ENCODE results near the gene SORCS2.

SORCS2 gene

DNA sequence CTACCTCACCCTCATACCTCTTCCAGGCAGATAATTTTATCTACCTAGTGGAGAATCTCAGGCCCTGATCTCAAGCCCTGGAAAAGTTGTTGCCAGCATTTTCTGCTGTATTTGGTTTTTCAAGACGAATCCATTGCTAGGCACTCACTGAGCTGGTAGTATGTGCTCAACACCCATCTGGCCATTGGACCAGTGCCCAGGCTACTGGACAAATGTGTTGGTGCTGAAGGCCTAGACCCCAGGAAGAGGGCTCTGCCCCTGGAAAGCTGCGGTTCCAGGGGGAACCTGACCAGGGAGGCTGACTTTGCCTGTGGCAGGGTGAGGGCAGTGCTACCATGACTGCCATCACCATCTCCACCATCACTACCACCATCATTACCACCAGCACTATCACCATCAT, 170.0 kb downstream of the SORCS2 start:
- no peak for DNase-seq (ENCODE audit: low read depth)
- TF ChIP-seq, protein P1, sequence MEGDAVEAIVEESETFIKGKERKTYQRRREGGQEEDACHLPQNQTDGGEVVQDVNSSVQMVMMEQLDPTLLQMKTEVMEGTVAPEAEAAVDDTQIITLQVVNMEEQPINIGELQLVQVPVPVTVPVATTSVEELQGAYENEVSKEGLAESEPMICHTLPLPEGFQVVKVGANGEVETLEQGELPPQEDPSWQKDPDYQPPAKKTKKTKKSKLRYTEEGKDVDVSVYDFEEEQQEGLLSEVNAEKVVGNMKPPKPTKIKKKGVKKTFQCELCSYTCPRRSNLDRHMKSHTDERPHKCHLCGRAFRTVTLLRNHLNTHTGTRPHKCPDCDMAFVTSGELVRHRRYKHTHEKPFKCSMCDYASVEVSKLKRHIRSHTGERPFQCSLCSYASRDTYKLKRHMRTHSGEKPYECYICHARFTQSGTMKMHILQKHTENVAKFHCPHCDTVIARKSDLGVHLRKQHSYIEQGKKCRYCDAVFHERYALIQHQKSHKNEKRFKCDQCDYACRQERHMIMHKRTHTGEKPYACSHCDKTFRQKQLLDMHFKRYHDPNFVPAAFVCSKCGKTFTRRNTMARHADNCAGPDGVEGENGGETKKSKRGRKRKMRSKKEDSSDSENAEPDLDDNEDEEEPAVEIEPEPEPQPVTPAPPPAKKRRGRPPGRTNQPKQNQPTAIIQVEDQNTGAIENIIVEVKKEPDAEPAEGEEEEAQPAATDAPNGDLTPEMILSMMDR (conservative IDR thresholded peaks at IDR 0.05; ENCODE audit: low read length): no peak
- H3K4me3 ChIP-seq (ENCODE audit: low read length): no peak overlapping the region

DNA sequence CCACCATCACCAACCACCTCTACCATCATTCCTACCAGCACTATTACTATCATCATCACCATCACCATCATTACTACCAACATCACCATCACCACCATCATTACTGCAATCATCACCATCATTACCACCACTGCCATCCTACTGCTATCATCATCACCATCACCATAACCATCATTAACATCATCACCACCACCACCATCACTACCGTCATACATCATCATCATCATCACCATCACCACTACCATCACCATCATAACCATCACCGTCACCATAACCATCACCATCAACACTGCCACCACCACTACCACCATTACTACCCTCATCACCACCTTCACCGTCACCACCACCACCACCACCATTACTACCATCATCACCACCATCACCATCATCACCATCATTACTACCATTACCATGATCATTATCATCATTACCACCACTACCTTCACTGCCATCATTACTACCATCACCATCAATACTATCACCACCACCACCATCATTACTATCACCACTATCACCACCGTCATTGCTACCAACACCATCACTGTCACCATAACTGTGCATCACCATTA, 170.6 kb downstream of the SORCS2 start:
- H3K4me3 ChIP-seq (ENCODE audit: low read length): no peak overlapping the region
- no peak for DNase-seq (ENCODE audit: low read depth)
- TF ChIP-seq, protein P1 (conservative IDR thresholded peaks at IDR 0.05; ENCODE audit: low read length): no peak

DNA sequence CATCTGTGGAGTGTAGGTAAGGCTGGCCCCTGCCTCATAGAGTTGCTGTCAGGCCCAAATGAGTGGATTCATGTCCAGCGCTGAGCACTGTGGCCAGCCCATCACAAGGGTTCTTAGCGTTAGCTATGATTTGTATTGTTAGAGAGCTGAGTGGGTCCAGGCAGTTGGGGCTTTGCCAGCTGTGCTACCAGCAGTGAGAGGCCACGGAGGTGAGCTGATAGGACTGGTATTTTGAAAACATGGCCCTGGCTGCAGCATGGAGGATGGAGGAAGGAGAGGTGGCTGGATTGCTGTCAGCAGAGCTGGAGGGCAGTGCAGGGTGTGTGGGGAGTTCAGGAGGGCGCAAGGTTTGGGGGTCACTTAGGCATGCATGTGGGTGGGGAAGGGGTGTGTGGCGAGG, 172.6 kb downstream of the SORCS2 start:
- no peak overlapping the region for H3K4me3 ChIP-seq (ENCODE audit: low read length)
- no peak for DNase-seq (ENCODE audit: low read depth)
- TF ChIP-seq, protein P1 (conservative IDR thresholded peaks at IDR 0.05; ENCODE audit: low read length): no peak

DNA sequence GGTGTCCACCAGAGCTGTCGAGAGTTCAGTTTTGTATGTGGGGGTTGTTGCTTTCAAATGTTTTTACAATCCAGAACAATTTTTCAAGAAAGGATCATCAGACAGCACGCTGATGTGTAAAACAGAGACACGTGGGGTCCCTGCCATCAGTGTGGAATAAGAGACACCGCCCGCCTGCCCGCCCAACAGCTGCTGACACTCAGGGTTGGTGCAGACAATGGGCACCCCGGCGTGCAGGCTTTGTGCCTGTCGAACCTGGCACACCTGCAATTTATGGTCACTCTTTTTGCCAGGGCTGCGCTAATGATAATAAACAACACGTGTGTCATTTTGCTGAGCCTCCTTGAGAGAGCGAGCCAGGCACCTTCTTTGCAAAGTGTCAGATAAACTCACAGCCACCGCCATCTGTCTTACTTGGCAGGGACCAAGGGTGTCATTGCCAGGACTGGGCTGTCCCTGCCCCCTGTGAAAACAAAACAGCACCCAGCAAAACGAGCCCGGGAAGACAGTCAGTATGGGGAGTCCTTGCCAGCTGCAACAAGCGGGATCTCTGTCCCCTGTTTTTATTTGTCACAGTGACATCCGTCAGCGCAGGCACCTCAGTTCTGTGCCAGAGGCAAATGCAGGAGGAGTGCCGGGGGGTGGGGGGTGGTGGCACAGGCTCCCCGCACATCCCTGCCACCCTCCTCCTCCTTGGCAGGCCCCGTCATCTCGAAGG, 173.3 kb downstream of the SORCS2 start:
- TF ChIP-seq, protein P1 (conservative IDR thresholded peaks at IDR 0.05; ENCODE audit: low read length): no peak
- DNase-seq (ENCODE audit: low read depth): no peak
- no peak overlapping the region for H3K4me3 ChIP-seq (ENCODE audit: low read length)

DNA sequence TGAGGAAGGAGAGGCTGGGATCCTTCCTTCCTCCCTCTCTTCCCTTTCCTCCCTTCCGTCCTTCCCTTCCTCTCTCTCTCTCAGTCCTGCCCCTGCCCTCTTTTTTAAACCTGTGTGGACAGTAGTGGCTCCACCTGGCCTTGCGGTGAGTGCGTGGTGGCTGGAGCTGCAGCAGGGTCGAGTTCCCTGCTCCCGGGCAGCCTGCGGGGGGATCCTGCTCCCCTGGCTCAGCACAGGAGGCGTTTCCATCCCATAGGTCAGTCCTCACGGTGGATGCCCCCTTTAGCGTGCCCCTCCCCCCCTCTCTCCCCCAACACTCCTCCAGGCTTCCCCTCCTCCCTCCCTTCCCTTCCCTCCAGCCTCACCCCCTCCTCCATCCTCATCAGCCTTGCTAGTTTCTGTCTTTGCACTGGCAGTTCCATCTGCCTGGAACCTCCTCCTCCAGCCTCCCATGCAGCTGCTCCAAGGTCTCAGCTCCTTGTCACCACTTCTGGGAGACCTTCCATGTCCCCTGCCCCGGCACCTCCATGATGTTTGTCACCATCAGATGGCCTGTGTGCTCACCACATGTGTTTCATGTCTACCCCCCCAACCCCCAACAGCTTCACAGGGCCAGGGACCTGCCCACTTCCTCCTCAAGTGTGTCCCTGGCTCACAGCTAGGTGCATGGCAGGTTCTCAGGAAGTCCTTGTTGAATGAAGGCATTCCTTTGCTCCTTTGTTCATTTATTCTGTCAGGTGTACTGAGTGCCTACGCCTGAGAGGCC, 174.0 kb downstream of the SORCS2 start:
- TF ChIP-seq, protein P1 (conservative IDR thresholded peaks at IDR 0.05; ENCODE audit: low read length): no peak

DNA sequence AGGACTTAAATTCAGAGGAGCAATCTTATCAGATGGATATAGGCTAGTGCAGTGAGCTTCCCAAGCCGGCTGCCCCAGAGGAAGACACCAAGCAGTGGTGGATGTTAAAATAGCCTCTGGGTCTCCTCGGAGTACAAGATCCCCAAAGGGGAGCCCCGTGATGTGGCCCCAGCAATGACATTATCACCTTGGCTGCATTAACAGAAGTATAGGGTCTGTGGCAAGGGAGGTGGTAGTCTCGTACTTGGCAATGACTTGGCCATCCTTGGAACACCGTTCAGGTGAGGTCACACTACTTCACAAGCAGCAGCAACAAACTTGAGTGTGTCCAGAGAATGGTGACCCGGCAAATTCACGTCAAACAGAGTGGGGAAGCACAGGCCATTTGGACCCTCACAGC, 174.6 kb downstream of the SORCS2 start:
- DNase-seq (ENCODE audit: low read depth): no peak
- TF ChIP-seq, protein P1 (conservative IDR thresholded peaks at IDR 0.05; ENCODE audit: low read length): no peak
- H3K4me3 ChIP-seq (ENCODE audit: low read length): no peak overlapping the region

More for the DNA sequence above, 174.0 kb downstream of the SORCS2 start:
- no peak for DNase-seq (ENCODE audit: low read depth)
- H3K4me3 ChIP-seq (ENCODE audit: low read length): no peak overlapping the region

All from AG10803 (cell line).